Measurements from ENCODE around the gene LRRIQ4.
A peak's percentile ranks its signal among the peaks of the same experiment; 100 is the strongest.

Gene LRRIQ4

DNA sequence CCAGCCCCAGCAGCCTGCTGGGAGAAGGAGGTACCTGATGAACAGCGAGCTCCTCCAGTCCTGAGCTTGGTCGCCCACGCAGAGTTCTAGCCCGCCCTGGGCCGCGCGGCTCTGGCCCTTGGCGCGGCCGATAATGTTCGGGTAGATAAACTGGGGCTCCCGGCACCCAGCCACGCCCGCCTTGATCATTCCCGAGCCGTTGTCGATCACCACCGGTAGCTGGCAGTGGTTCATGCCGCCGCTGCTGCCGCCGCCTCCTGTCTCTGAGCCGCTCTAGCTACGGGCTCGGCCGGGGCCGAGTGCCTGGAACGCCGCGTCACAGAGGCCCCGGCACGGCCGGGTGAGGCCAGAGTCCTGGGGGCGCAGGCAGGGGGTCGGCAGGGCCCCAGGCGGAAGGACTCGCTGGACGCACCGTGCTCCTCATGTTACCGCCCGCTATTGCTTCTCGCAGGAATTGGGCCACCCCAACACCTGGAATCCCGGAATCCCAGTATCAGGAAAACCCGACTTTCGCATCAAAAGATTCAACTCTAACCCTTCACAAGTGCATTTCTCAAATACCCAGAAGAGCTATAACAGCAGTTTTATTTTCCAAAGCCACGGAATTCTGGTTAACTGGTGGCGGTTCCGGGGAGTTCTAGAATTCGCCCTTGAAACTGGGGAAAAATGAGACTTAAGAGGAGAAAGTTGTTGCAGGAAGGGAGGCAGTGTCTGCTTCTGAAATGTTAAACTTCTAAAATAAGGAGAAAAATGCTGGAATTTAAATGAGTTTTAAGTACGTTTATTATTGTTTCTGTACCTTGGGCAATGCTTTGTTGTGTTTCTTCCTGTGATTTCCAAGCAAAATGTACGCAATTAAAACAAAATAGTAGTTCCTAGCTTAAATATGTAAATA, 43.1 kb upstream of the LRRIQ4 start, which contains the start of gene ACTRT3:
ACTRT3 (minus strand) TSS at position 275 of the 895 bp plus-strand sequence; CDS start at position 234, 41 bp downstream.
- Histone ChIP-seq H3K36me3 (ENCODE audit: low read length) (no peaks in the 10 kb centered on the region; the same call in 1 of the 2 replicates), H3K4me2 (ENCODE audit: low read depth, low read length, poor library complexity, severe bottlenecking) (peak within 1 kb of the TSS; percentile 59), H3K27me3 (ENCODE audit: low read length) (no peaks in the 10 kb centered on the region), H3K27ac (ENCODE audit: low read depth, low read length) (no peak within 1 kb of the TSS), H3K9me2 (replicated peaks; ENCODE audit: insufficient read depth, low read length) (no peaks in the 10 kb centered on the region), H2AFZ (ENCODE audit: low read depth, low read length, severe bottlenecking) (peak within 1 kb of the TSS; percentile 81), H3K9me3 (ENCODE audit: insufficient read depth, low read length) (no peaks in the 10 kb centered on the region), H3K79me2 (ENCODE audit: insufficient read depth, low read length) (peaks cover 13% of the 10 kb centered on the region), H3F3A (ENCODE audit: insufficient read depth) (peaks cover 49% of the 10 kb centered on the region), H3K9ac (ENCODE audit: low read length) (peak within 1 kb of the TSS; percentile 30), H3K4me3 (ENCODE audit: insufficient read depth, low read length, poor library complexity, severe bottlenecking) (peak within 1 kb of the TSS; percentile 31), H4K20me1 (ENCODE audit: low read depth, low read length) (no peaks in the 10 kb centered on the region)
- TF ChIP-seq CTCF (IDR thresholded peaks at IDR 0.05; ENCODE audit: insufficient read depth, low read length, poor library complexity, severe bottlenecking) = no peak
- no peak for TF ChIP-seq EZH2phosphoT487 (conservative IDR thresholded peaks at IDR 0.05; ENCODE audit: low read length)

GRCh38 chr3:169771497-169772304, 41.0 kb upstream of the LRRIQ4 start:
- Histone ChIP-seq H3K79me2 (ENCODE audit: insufficient read depth, low read length) (peaks cover 32% of the 10 kb centered on the region), H3K27ac (ENCODE audit: low read depth, low read length) (peak overlapping the region; percentile 94), H3K36me3 (ENCODE audit: low read length) (peaks cover 15% of the 10 kb centered on the region), H3K9me3 (ENCODE audit: insufficient read depth, low read length) (no peaks in the 10 kb centered on the region), H3F3A (ENCODE audit: insufficient read depth) (peaks cover 35% of the 10 kb centered on the region), H3K4me2 (ENCODE audit: low read depth, low read length, poor library complexity, severe bottlenecking) (peak overlapping the region; percentile 96), H3K9me2 (replicated peaks; ENCODE audit: insufficient read depth, low read length) (no peaks in the 10 kb centered on the region), H4K20me1 (ENCODE audit: low read depth, low read length) (no peaks in the 10 kb centered on the region), H2AFZ (ENCODE audit: low read depth, low read length, severe bottlenecking) (peak overlapping the region; percentile 99), H3K9ac (ENCODE audit: low read length) (peak overlapping the region; percentile 85), H3K4me3 (ENCODE audit: insufficient read depth, low read length, poor library complexity, severe bottlenecking) (peak overlapping the region; percentile 86), H3K27me3 (ENCODE audit: low read length) (no peaks in the 10 kb centered on the region)
- TF ChIP-seq EZH2phosphoT487 (conservative IDR thresholded peaks at IDR 0.05; ENCODE audit: low read length) = no peak

DNA sequence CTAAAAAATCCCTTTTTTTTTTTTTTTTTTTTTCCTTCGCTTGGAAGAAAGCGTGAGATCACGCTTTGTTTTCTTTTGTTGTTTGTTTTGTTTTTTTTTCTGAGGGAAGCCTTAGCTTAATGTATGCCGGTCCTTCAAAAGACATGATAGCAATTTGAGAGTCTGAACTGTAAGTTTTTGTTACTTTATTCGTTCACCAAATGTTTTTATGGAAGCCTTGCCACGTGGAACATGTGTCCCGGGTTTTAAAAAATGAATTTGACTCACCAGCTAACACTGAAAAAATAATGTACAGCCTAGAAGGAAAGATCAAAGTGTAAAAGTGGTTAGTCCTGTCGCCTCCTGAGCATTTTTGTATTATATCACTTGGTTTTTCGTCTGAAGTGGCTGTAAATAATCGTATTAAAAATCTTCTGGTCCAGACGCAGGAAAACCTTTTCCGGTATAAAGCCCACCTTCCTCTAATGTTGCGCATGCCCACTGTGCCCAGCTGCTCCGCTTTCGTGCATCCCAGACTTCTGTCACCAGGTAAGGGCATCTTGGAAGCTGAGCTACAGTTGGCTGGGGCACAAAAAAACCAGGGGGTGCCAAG, 40.3 kb upstream of the LRRIQ4 start:
- Histone ChIP-seq H4K20me1 (ENCODE audit: low read depth, low read length) (no peaks in the 10 kb centered on the region), H3K4me3 (ENCODE audit: insufficient read depth, low read length, poor library complexity, severe bottlenecking) (peak overlapping the region; percentile 86), H3K27me3 (ENCODE audit: low read length) (no peaks in the 10 kb centered on the region), H3K27ac (ENCODE audit: low read depth, low read length) (peak overlapping the region; percentile 94), H3K79me2 (ENCODE audit: insufficient read depth, low read length) (peaks cover 39% of the 10 kb centered on the region), H2AFZ (ENCODE audit: low read depth, low read length, severe bottlenecking) (peak overlapping the region; percentile 75), H3F3A (ENCODE audit: insufficient read depth) (peaks cover 29% of the 10 kb centered on the region), H3K4me2 (ENCODE audit: low read depth, low read length, poor library complexity, severe bottlenecking) (peak overlapping the region; percentile 96), H3K9ac (ENCODE audit: low read length) (peak overlapping the region; percentile 85), H3K9me3 (ENCODE audit: insufficient read depth, low read length) (no peaks in the 10 kb centered on the region), H3K36me3 (ENCODE audit: low read length) (peaks cover 15% of the 10 kb centered on the region), H3K9me2 (replicated peaks; ENCODE audit: insufficient read depth, low read length) (no peaks in the 10 kb centered on the region)
- no peak for TF ChIP-seq EZH2phosphoT487 (conservative IDR thresholded peaks at IDR 0.05; ENCODE audit: low read length)
- TF ChIP-seq CTCF (IDR thresholded peaks at IDR 0.05; ENCODE audit: insufficient read depth, low read length, poor library complexity, severe bottlenecking) = no peak
